ENCODE results near the gene SEMA4G. TPM values are rescaled to one million over a fixed set of nuclear protein-coding genes. Genes with fewer than 3 reads are reported as not detected.

SEMA4G gene
- total and polyA plus RNA-seq, 2 of the 13 experiments (the other 11 are each of a cell fraction or from before 2014, with no cell fraction given) = 46.2 to 207 TPM

- Histone ChIP-seq H4K20me1 (ENCODE audit: insufficient read depth, low read length) (no peaks in the 10 kb centered on the region), H3K27ac (ENCODE audit: extremely low read length, insufficient read depth, low read length) (no peak overlapping the region), H2AFZ (ENCODE audit: low read length) (no peak overlapping the region), H3K27me3 (ENCODE audit: control insufficient read depth in 1 of 2, insufficient read depth in 2 of 2, low read length in 2 of 2) (no peaks in the 10 kb centered on the region), H3K4me3 (replicated peaks in 1 of 3; ENCODE audit: insufficient read depth in 1 of 3, low read depth in 2 of 3, low read length in 3 of 3) (no peak overlapping the region), H3K79me2 (ENCODE audit: insufficient read depth, low read length) (no peaks in the 10 kb centered on the region), H3K9ac (ENCODE audit: insufficient read depth, low read depth, low read length) (no peak overlapping the region), H3K36me3 (replicated peaks in 1 of 2; ENCODE audit: control insufficient read depth in 1 of 2, insufficient read depth in 2 of 2, low read length in 2 of 2) (no peaks in the 10 kb centered on the region), H3K9me3 (ENCODE audit: low read length) (no peaks in the 10 kb centered on the region), H3K4me2 (ENCODE audit: low read depth, low read length) (peak overlapping the region; percentile 89), H3K4me1 (ENCODE audit: insufficient read depth, low read length) (peaks cover 75% of the 10 kb centered on the region)
- ChIA-PET POLR2A (interaction anchor here (6.0 kb wide), 1 partner anchor 15 kb away, joined by 56 read pairs; the partner anchor contains the start of gene LZTS2), CTCF (ENCODE audit: low intra/inter-chr PET ratio, low total read pairs) (interaction anchor here (1.2 to 6.1 kb wide), 6 partner anchors 17 to 342 kb away, joined by 3 to 240 read pairs (median 4); partner anchors contain the start of genes LZTS2 and SEMA4G)
- ATAC-seq = no peak
- no TSS peak for BruUV-seq (replicated peaks)
- in situ Hi-C loops (cut with HindIII; ENCODE audit: extremely low pct_ligation_motif_present, low pct_unique_long_range_greater_than_20kb) = no loop called here
- no peak for FAIRE-seq
- DNase-seq (ENCODE audit: low spot score) = no peak
- 65% methylated on average over 9 of the region's 9 CpGs for WGBS (ENCODE audit: low lambda C conversion rate)
- TF ChIP-seq ZNF616 (CRISPR knock-in tag; IDR thresholded peaks at IDR 0.05; ENCODE audit: low read depth) (no peak), SALL1 (CRISPR knock-in tag; IDR thresholded peaks at IDR 0.05) (0 out of 2 replicates have a peak, but pooled peaks have one; percentile 4), NCOA5 (CRISPR knock-in tag; IDR thresholded peaks at IDR 0.05) (no peak), MTA1 (CRISPR knock-in tag; IDR thresholded peaks at IDR 0.05; ENCODE audit: borderline replicate concordance) (no peak)
- intact Hi-C loops (cut with micrococcal nuclease; ENCODE audit: unreplicated experiment) = loop anchor here (2.0 to 5.0 kb wide), 2 partner anchors 43 to 136 kb away; no protein-coding TSS in a partner anchor
These were observed 44.1 kb downstream of the SEMA4G start for GRCh38 chr10:101013365-101013825.

GRCh38 chr10:101014230-101014884, 45.1 kb downstream of the SEMA4G start:
- no peaks in the 10 kb centered on the region for H3K9me3 ChIP-seq (ENCODE audit: low read length)
- H3K27me3 ChIP-seq (ENCODE audit: control insufficient read depth in 1 of 2, insufficient read depth in 2 of 2, low read length in 2 of 2) = peaks cover 0 to 3% of the 10 kb centered on the region in 2 experiments; a peak in 1 of 5 replicates
- intact Hi-C loops (cut with micrococcal nuclease; ENCODE audit: unreplicated experiment) (loop anchor here (5.0 kb wide), 1 partner anchor 137 kb away; no protein-coding TSS in a partner anchor), in situ Hi-C loops (cut with HindIII; ENCODE audit: extremely low pct_ligation_motif_present, low pct_unique_long_range_greater_than_20kb) (no loop called here)
- POLR2A ChIA-PET = interaction anchor here (0.6 to 6.0 kb wide), 4 partner anchors 16 to 53 kb away, joined by 3 to 56 read pairs (median 4); partner anchors contain the start of genes LZTS2, PDZD7 and SFXN3
- no peaks in the 10 kb centered on the region for H3K36me3 ChIP-seq (replicated peaks in 1 of 2; ENCODE audit: control insufficient read depth in 1 of 2, insufficient read depth in 2 of 2, low read length in 2 of 2)
- DNase-seq (ENCODE audit: low spot score) = no peak
- peak; percentile 58 for FAIRE-seq
- H3K79me2 ChIP-seq (ENCODE audit: insufficient read depth, low read length) = no peaks in the 10 kb centered on the region
- peak; percentile 3; the same call in 2 of the 3 replicates for ATAC-seq
- H2AFZ ChIP-seq (ENCODE audit: low read length) = no peak overlapping the region
- H4K20me1 ChIP-seq (ENCODE audit: insufficient read depth, low read length) = no peaks in the 10 kb centered on the region
- BruUV-seq (replicated peaks) = no TSS peak
- peaks cover 75% of the 10 kb centered on the region for H3K4me1 ChIP-seq (ENCODE audit: insufficient read depth, low read length)
- peak overlapping the region in 1 of 3 experiments; percentile 31; a peak in 2 of 6 replicates for H3K4me3 ChIP-seq (replicated peaks in 1 of 3; ENCODE audit: insufficient read depth in 1 of 3, low read depth in 2 of 3, low read length in 3 of 3)
- H3K27ac ChIP-seq (ENCODE audit: extremely low read length, insufficient read depth, low read length) = no peak overlapping the region
- H3K9ac ChIP-seq (ENCODE audit: insufficient read depth, low read depth, low read length) = no peak overlapping the region
- peak overlapping the region; percentile 54 for H3K4me2 ChIP-seq (ENCODE audit: low read depth, low read length)
- WGBS (ENCODE audit: low lambda C conversion rate) = 16% methylated on average over 7 of the region's 11 CpGs
- CTCF ChIA-PET (ENCODE audit: low intra/inter-chr PET ratio, low total read pairs) = interaction anchor here (1.2 to 6.1 kb wide), 5 partner anchors 18 to 80 kb away, joined by 3 to 240 read pairs (median 4); partner anchors contain the start of genes LZTS2 and SEMA4G
- 0 out of 2 replicates have a peak, but pooled peaks have one; percentile 20 for TF ChIP-seq ZNF574 (CRISPR knock-in tag; IDR thresholded peaks at IDR 0.05)
- TF ChIP-seq XRCC5 (optimal IDR thresholded peaks at IDR 0.05; ENCODE audit: low read length) = peak; percentile 16
- peak; percentile 37; the same call in 1 of the 2 replicates for TF ChIP-seq ARID4A (CRISPR knock-in tag; IDR thresholded peaks at IDR 0.05; ENCODE audit: borderline replicate concordance)
- no peak for TF ChIP-seq SOX6 (IDR thresholded peaks at IDR 0.05)
- TF ChIP-seq SOX6 (CRISPR knock-in tag; IDR thresholded peaks at IDR 0.05) = 0 out of 2 replicates have a peak, but pooled peaks have one; percentile 16
